Peyer's patch (tissue), 4 donors: Measurements from ENCODE around the gene DOCK1. TPM values are rescaled to one million over a fixed set of nuclear protein-coding genes. Genes with fewer than 3 reads are reported as not detected.

Experiments used
- DNase-seq, 3 donors: peaks; one replicate each; pipeline ENCODE4 v3.0.0-alpha.2; 2017 to 2019
- H3K27ac ChIP-seq, 4 donors: fragments of 200-600 bp; sonication (generic); one replicate each; pipeline ENCODE4 v1.5.1; 2016 to 2019
- H3K27me3 ChIP-seq, 2 donors: fragments of 200-600 bp; sonication (generic); one replicate each; pipeline ENCODE4 v1.5.1; 2019
- H3K36me3 ChIP-seq, 3 donors: fragments of 200-600 bp; sonication (generic); one replicate each; pipeline ENCODE4 v1.5.1; 2016 to 2019
- H3K4me1 ChIP-seq, 4 donors: fragments of 200-600 bp; sonication (generic); one replicate each; pipeline ENCODE4 v1.5.1; 2016 to 2019
- H3K4me3 ChIP-seq, 4 donors: fragments of 200-600 bp; sonication (generic); 1 replicate in 3 of 4; 2 replicates in 1 of 4; pipeline ENCODE4 v1.5.1; 2016 to 2019; ENCODE audit warnings: mild to moderate bottlenecking in 1 of 4
- H3K9me3 ChIP-seq, 4 donors: fragments of 200-600 bp; sonication (generic); one replicate each; pipeline ENCODE4 v1.5.1; 2016 to 2019; ENCODE audit warnings: mild to moderate bottlenecking in 1 of 4
- POLR2A ChIP-seq, 2 donors: fragments of 450-650 bp; IDR thresholded peaks; one replicate each; pipeline ENCODE4 v1.5.1; 2017; ENCODE audit warnings: antibody characterized with exemption in 2 of 2, mild to moderate bottlenecking in 2 of 2, moderate library complexity in 2 of 2
- total RNA-seq, 4 donors: library from RNA; depleted of rRNA; stranded (reverse); fragments of >200 nt; gene quantifications; one replicate each; pipeline ENCODE4 v1.1.0, GENCODE V29; 2016
- TF ChIP-seq, protein P1 (sequence below), 6 experiments: fragments of 450-650 bp in 4 of 6; fragments of 200-600 bp in 2 of 6; sonication (generic) in 1 of 6; IDR thresholded peaks; one replicate each; pipeline ENCODE4 v1.5.1; 2017 to 2019; ENCODE audit warnings: antibody characterized with exemption in 6 of 6, mild to moderate bottlenecking in 3 of 6, moderate library complexity in 1 of 6

The DOCK1 gene
- total RNA-seq, 4 donors from 2014 or later = 42.0 to 117 (median 92.2) TPM

DNA sequence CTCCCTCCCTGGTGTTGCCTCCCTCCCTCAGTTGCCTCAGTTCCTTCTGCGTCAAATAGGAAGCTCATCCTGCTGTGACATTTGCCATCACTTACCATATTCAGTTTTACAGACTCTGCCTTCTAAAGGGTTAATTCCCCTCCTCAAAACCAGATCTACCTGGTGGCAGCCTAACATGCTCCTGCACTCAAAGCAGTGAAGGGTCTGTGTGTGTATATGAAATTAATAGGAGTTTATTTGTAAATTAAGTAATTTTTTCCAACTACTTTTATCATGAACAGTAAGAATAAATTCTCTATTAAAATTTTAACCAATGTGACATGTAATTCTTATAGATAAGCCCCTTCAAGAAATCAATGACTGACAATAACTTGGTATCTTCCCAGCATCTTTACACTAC, 449.8 kb downstream of the DOCK1 start:
- Histone ChIP-seq H3K4me3 (no peak overlapping the region), H3K27ac (no peak overlapping the region), H3K4me1 (no peaks in the 10 kb centered on the region), H3K9me3 (no peaks in the 10 kb centered on the region), H3K27me3 (no peaks in the 10 kb centered on the region), H3K36me3 (peaks cover 0 to 5% (median 0%) of the 10 kb centered on the region in 3 donors)
- no peak for DNase-seq
- TF ChIP-seq, protein P1, sequence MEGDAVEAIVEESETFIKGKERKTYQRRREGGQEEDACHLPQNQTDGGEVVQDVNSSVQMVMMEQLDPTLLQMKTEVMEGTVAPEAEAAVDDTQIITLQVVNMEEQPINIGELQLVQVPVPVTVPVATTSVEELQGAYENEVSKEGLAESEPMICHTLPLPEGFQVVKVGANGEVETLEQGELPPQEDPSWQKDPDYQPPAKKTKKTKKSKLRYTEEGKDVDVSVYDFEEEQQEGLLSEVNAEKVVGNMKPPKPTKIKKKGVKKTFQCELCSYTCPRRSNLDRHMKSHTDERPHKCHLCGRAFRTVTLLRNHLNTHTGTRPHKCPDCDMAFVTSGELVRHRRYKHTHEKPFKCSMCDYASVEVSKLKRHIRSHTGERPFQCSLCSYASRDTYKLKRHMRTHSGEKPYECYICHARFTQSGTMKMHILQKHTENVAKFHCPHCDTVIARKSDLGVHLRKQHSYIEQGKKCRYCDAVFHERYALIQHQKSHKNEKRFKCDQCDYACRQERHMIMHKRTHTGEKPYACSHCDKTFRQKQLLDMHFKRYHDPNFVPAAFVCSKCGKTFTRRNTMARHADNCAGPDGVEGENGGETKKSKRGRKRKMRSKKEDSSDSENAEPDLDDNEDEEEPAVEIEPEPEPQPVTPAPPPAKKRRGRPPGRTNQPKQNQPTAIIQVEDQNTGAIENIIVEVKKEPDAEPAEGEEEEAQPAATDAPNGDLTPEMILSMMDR (IDR thresholded peaks at IDR 0.05) = no peak
- no peak for TF ChIP-seq POLR2A (IDR thresholded peaks at IDR 0.05)

DNA sequence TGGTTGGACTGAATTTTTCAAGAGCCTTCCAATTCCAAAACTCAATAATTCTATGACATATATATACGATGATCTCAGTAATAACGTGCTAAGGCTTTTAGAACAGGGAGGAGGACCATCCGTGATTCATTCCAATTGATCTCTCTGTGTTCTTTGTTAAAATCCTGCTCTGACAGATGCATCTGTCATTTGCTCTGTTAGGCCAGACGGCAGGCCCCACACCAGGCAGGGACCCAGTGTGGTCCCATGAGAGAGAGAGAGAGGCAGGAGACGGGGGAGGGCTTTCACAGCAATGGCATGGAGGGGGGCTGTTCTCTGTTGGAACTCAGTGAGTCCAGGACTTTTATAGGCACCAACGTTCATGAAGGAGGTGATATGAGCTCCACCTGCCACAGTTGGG, 451.1 kb downstream of the DOCK1 start:
- no peaks in the 10 kb centered on the region for H3K27me3 ChIP-seq
- H3K36me3 ChIP-seq = peaks cover 0 to 5% (median 0%) of the 10 kb centered on the region in 3 donors
- H3K4me1 ChIP-seq = no peaks in the 10 kb centered on the region
- no peaks in the 10 kb centered on the region for H3K9me3 ChIP-seq
- no peak for TF ChIP-seq POLR2A (IDR thresholded peaks at IDR 0.05)
- TF ChIP-seq, protein P1 (IDR thresholded peaks at IDR 0.05) = no peak
- no peak overlapping the region for H3K27ac ChIP-seq
- DNase-seq = no peak
- no peak overlapping the region for H3K4me3 ChIP-seq

DNA sequence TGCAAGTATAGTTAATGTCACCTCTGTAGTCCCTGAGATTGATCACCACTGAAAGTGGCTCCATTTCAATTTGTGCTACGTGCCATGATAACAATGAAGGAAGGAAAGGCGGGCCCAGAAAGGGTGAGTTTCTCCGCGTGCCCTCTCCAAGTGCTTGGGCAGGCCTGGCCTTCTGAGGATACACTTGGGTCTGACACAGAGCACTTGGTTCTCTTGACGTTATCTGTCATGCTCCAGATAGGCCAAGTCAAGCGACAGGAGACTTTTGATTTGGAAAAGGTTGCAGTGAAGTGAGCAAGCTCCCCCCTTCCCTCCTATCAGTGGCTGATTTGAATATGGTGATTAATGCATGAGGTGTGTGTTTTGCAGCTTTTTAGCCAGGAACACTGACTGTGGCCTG, 452.0 kb downstream of the DOCK1 start:
- H3K27me3 ChIP-seq = no peaks in the 10 kb centered on the region
- H3K27ac ChIP-seq = no peak overlapping the region
- peaks cover 0 to 10% (median 0%) of the 10 kb centered on the region in 3 donors for H3K36me3 ChIP-seq
- H3K4me3 ChIP-seq = no peak overlapping the region
- no peaks in the 10 kb centered on the region for H3K9me3 ChIP-seq
- H3K4me1 ChIP-seq = no peaks in the 10 kb centered on the region
- DNase-seq = no peak
- no peak for TF ChIP-seq POLR2A (IDR thresholded peaks at IDR 0.05)
- TF ChIP-seq, protein P1 (IDR thresholded peaks at IDR 0.05) = no peak

DNA sequence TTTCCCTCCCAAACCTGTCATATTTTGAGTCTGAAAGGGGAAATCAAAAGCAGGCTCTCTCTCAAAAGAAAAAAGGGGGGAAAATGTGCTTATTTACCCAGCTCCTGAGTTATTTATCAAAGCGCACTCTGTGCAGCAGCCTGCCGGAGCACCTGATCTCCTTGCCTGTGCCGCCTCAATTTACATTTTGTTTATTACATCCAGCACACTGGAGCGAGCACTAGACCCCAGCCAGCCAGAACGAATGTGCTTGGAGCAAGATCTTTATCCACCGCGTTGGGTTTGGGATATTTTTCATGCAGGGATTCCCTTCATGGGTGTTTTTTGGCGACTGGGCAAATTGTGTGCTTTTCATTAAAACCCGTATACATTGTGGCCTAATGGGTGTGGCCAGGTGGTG, 453.1 kb downstream of the DOCK1 start:
- DNase-seq = no peak
- no peaks in the 10 kb centered on the region for H3K9me3 ChIP-seq
- no peak overlapping the region for H3K27ac ChIP-seq
- peaks cover 0 to 18% (median 0%) of the 10 kb centered on the region in 3 donors for H3K36me3 ChIP-seq
- no peaks in the 10 kb centered on the region for H3K27me3 ChIP-seq
- H3K4me3 ChIP-seq = no peak overlapping the region
- H3K4me1 ChIP-seq = no peaks in the 10 kb centered on the region
- TF ChIP-seq, protein P1 (IDR thresholded peaks at IDR 0.05) = no peak
- TF ChIP-seq POLR2A (IDR thresholded peaks at IDR 0.05) = no peak

DNA sequence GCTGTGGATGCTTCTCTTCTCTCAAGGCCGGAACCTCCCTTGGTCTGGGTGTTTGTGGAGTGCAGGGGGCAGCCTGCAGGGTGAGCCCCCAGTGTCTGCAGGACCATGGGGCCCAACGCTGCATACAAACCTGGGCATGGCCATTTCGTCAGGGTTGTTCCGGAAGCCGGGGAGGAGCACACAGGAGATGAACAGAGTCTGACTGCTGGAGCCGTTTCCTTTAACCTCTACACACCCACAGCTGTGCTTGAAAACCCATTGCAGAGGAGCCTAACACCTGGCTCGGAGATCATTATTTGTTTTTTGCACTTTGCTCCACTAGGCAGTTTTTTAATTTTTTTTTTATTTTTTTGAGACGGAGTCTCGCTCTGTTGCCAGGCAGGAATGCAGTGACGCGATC, 458.8 kb downstream of the DOCK1 start:
- H3K4me1 ChIP-seq = no peaks in the 10 kb centered on the region
- TF ChIP-seq, protein P1 (IDR thresholded peaks at IDR 0.05) = no peak
- TF ChIP-seq POLR2A (IDR thresholded peaks at IDR 0.05) = no peak
- no peaks in the 10 kb centered on the region for H3K27me3 ChIP-seq
- no peak overlapping the region for H3K4me3 ChIP-seq
- H3K9me3 ChIP-seq = no peaks in the 10 kb centered on the region
- no peak overlapping the region for H3K27ac ChIP-seq
- peaks cover 0 to 26% (median 0%) of the 10 kb centered on the region in 3 donors for H3K36me3 ChIP-seq
- DNase-seq = no peak

DNA sequence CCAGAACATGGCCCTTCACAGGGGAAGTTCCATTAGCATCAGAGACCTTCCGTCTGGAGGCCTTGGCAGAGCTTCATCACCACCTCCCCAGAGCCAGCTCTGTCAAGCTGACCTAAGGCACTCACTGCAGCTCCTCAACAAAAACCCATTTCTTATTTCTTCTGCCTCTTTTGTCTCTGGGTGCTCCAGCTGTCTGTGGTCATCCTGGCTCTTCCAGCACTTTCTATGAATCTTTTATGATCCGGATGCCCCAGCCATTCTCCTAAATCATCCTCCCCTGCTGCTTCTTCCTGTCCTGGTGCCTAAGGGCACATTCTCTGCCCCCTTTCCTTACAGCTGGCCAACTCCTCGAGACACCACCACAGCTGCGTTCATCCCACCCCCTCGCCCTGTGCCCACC, 462.9 kb downstream of the DOCK1 start:
- TF ChIP-seq POLR2A (IDR thresholded peaks at IDR 0.05) = no peak
- TF ChIP-seq, protein P1 (IDR thresholded peaks at IDR 0.05) = no peak
- Histone ChIP-seq H3K9me3 (no peaks in the 10 kb centered on the region), H3K4me1 (no peaks in the 10 kb centered on the region), H3K36me3 (peaks cover 0 to 15% (median 0%) of the 10 kb centered on the region in 3 donors), H3K27me3 (no peaks in the 10 kb centered on the region), H3K4me3 (no peak overlapping the region), H3K27ac (no peak overlapping the region)
- DNase-seq = no peak
